GM23338 (cell line): ENCODE results near the gene SYNGR4. TPM values are rescaled to one million over a fixed set of nuclear protein-coding genes. Genes with fewer than 3 reads are reported as not detected.

ENCODE experiments used
- ATAC-seq: fragments of 200-7000 bp; cut with Tn5 transposase; 3 replicates; pipeline ENCODE4 v1.9.1; 2020
- DNase-seq: peaks from one replicate; pipeline ENCODE4 v3.0.0-alpha.2; 2015; ENCODE audit warnings: low spot score
- H2AFZ ChIP-seq: fragments of 200-600 bp; sonication (generic); 2 replicates; pipeline ENCODE4 v1.8.0; 2016; ENCODE audit warnings: antibody characterized with exemption, mild to moderate bottlenecking, moderate library complexity
- H3F3A ChIP-seq: fragments of 200-600 bp; sonication (generic); replicated peaks from 2 replicates; pipeline ENCODE4 v1.8.0; 2017; ENCODE audit warnings: antibody characterized with exemption, mixed run types, low read depth
- H3K27ac ChIP-seq: fragments of 200-600 bp; sonication (generic); 2 replicates; pipeline ENCODE4 v1.6.1; 2016; ENCODE audit warnings: low read depth
- H3K27me3 ChIP-seq: fragments of 200-600 bp; sonication (generic); 2 replicates; pipeline ENCODE4 v1.8.0; 2016; ENCODE audit warnings: mild to moderate bottlenecking, mixed run types, moderate library complexity; ENCODE audit not compliant: insufficient read depth
- H3K36me3 ChIP-seq: fragments of 200-600 bp; sonication (generic); 2 replicates; pipeline ENCODE4 v1.8.0; 2016; ENCODE audit warnings: mild to moderate bottlenecking; ENCODE audit not compliant: insufficient read depth
- H3K4me1 ChIP-seq: fragments of 200-600 bp; sonication (generic); 2 replicates; pipeline ENCODE4 v1.8.0; 2016; ENCODE audit warnings: mild to moderate bottlenecking, moderate library complexity; ENCODE audit not compliant: insufficient read depth
- H3K4me2 ChIP-seq: fragments of 200-600 bp; sonication (generic); 2 replicates; pipeline ENCODE4 v1.7.1; 2017; ENCODE audit warnings: mixed run types
- H3K4me3 ChIP-seq: fragments of 200-600 bp; sonication (generic); 2 replicates; pipeline ENCODE4 v1.6.1; 2016; ENCODE audit warnings: mixed run types
- H3K79me2 ChIP-seq: fragments of 200-600 bp; sonication (generic); replicated peaks from 2 replicates; pipeline ENCODE4 v1.8.0; 2017; ENCODE audit warnings: mild to moderate bottlenecking; ENCODE audit not compliant: insufficient read depth
- H3K9me2 ChIP-seq: fragments of 200-600 bp; sonication (generic); 2 replicates; pipeline ENCODE4 v1.8.0; 2017; ENCODE audit not compliant: insufficient read depth
- H4K20me1 ChIP-seq: fragments of 200-600 bp; sonication (generic); replicated peaks from 2 replicates; pipeline ENCODE4 v1.8.0; 2017; ENCODE audit warnings: mild to moderate bottlenecking; ENCODE audit not compliant: insufficient read depth
- H3K27ac Mint-ChIP-seq: 2 replicates; pipeline ENCODE4 v1.8.0; 2020; ENCODE audit warnings: inconsistent platforms, mild to moderate bottlenecking, moderate library complexity, mixed read lengths
- H3K27me3 Mint-ChIP-seq: 3 replicates; pipeline ENCODE4 v1.8.0; 2022; ENCODE audit warnings: low read depth, mild to moderate bottlenecking, moderate library complexity, mixed read lengths, inconsistent platforms; ENCODE audit not compliant: insufficient read depth, poor library complexity
- H3K36me3 Mint-ChIP-seq: 3 replicates; pipeline ENCODE4 v1.8.0; 2021; ENCODE audit warnings: low read depth, mild to moderate bottlenecking, inconsistent platforms, moderate library complexity, mixed read lengths
- H3K4me1 Mint-ChIP-seq: 3 replicates; pipeline ENCODE4 v1.8.0; 2020; ENCODE audit warnings: mild to moderate bottlenecking, inconsistent platforms, mixed read lengths
- H3K4me3 Mint-ChIP-seq: 3 replicates; pipeline ENCODE4 v1.8.0; 2021; ENCODE audit warnings: moderate library complexity, mild to moderate bottlenecking, inconsistent platforms, mixed read lengths
- H3K9me3 Mint-ChIP-seq: 3 replicates; pipeline ENCODE4 v1.8.0; 2020; ENCODE audit warnings: moderate library complexity, mild to moderate bottlenecking, inconsistent platforms, mixed read lengths
- CREB1 ChIP-seq: fragments of 250-450 bp; sonication (Bioruptor Pico); IDR thresholded peaks from 2 replicates; pipeline ENCODE4 v1.5.0; 2020; ENCODE audit warnings: low read depth, mild to moderate bottlenecking, moderate library complexity
- EZH2 ChIP-seq: fragments of 200-600 bp; sonication (generic); IDR thresholded peaks from one replicate; pipeline ENCODE4 v1.8.0; 2017; ENCODE audit warnings: antibody characterized with exemption, mild to moderate bottlenecking, low read depth; ENCODE audit not compliant: unreplicated experiment
- EZH2phosphoT487 ChIP-seq: fragments of 200-600 bp; sonication (generic); IDR thresholded peaks from one replicate; pipeline ENCODE4 v1.8.1; 2018; ENCODE audit warnings: antibody characterized with exemption; ENCODE audit not compliant: unreplicated experiment
- JUNB ChIP-seq: IDR thresholded peaks from one replicate; pipeline ENCODE4 v1.6.1; 2016; ENCODE audit warnings: antibody characterized with exemption; ENCODE audit not compliant: unreplicated experiment
- NANOG ChIP-seq: IDR thresholded peaks from 2 replicates; pipeline ENCODE4 v1.6.1; 2016; ENCODE audit warnings: antibody characterized with exemption, borderline replicate concordance
- POLR2AphosphoS5 ChIP-seq: IDR thresholded peaks from 2 replicates; pipeline ENCODE4 v1.6.1; 2016; ENCODE audit warnings: antibody characterized with exemption, low read depth
- STAT1 ChIP-seq: IDR thresholded peaks from one replicate; pipeline ENCODE4 v1.6.1; 2016; ENCODE audit warnings: antibody characterized with exemption; ENCODE audit not compliant: unreplicated experiment
- ZNF114 ChIP-seq: fragments of 250-450 bp; sonication (Bioruptor Pico); IDR thresholded peaks from 2 replicates; pipeline ENCODE4 v1.5.0; 2020; ENCODE audit warnings: mild to moderate bottlenecking, moderate library complexity
- ZNF331 ChIP-seq: fragments of 250-450 bp; sonication (Bioruptor Pico); IDR thresholded peaks from 2 replicates; pipeline ENCODE4 v1.5.0; 2020; ENCODE audit warnings: low read depth, mild to moderate bottlenecking, moderate library complexity
- polyA plus RNA-seq: library from polyadenylated mRNA; unstranded; fragments of >200 nt; fragmentation: Nextera tagmentation; extraction: Ambion mirVana; gene quantifications from 2 replicates; pipeline ENCODE4 v1.2.1, GENCODE V29; 2016
- total RNA-seq: library from RNA; depleted of rRNA; stranded (reverse); fragments of >200 nt; shearing (Covaris generic); gene quantifications from 2 replicates; pipeline ENCODE4 v1.2.3, GENCODE V29; 2014
- TF ChIP-seq, protein P1 (sequence below): IDR thresholded peaks from 2 replicates; pipeline ENCODE4 v1.6.1; 2016; ENCODE audit warnings: antibody characterized with exemption
- TF ChIP-seq, protein P2 (sequence below): IDR thresholded peaks from one replicate; pipeline ENCODE4 v1.6.1; 2018; ENCODE audit warnings: antibody characterized with exemption; ENCODE audit not compliant: unreplicated experiment
- TF ChIP-seq, protein P3 (sequence below): fragments of 250-450 bp; sonication (Bioruptor Pico); IDR thresholded peaks from 2 replicates; pipeline ENCODE4 v1.5.0; 2020; ENCODE audit warnings: mild to moderate bottlenecking, moderate library complexity

SYNGR4 gene
- total and polyA plus RNA-seq, 2 experiments from 2014 or later = not detected

DNA sequence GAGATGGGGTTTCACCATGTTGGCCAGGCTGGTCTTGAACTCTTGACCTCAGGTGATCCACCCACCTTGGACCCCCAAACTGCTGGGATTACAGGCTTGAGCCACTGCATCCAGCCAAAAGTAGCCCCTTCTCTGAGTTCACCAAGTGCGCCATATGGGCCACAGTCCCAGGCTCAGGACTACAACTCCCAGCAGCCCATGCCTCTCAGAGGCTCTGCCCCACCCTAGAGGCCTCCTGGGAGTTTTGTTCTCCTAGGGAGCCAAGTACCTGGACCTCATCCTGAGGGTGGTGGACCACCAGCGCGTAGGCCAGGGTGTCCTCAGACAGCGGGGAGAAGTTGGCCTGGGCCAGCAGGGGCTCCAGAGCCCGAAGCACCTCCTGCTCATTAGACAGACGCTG, 19.3 kb upstream of the SYNGR4 start (continued):
- TF ChIP-seq, protein P1, sequence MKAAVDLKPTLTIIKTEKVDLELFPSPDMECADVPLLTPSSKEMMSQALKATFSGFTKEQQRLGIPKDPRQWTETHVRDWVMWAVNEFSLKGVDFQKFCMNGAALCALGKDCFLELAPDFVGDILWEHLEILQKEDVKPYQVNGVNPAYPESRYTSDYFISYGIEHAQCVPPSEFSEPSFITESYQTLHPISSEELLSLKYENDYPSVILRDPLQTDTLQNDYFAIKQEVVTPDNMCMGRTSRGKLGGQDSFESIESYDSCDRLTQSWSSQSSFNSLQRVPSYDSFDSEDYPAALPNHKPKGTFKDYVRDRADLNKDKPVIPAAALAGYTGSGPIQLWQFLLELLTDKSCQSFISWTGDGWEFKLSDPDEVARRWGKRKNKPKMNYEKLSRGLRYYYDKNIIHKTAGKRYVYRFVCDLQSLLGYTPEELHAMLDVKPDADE = no peak
- TF ChIP-seq EZH2phosphoT487 (no peak), POLR2AphosphoS5 (no peak)

DNA sequence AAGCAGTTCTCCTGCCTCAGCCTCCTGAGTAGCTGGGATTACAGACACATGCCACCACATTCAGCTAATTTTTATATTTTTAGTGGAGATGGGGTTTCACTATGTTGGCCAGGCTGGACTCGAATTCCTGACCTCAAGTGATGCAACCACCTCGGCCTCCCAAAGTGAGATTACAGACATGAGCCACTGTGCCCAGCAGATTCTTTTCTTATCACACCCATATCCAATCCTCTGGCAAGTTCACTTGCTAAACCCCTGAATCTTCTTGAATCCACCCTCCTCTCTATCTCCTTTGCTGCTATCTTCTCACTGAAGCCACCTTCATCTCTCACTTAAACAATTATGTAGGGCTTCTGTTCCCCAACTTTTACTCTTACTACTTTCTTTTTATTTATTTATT, 18.0 kb upstream of the SYNGR4 start:
- H3K27ac Mint-ChIP-seq = no peak overlapping the region
- ATAC-seq (no peak), DNase-seq (no peak)
- H4K20me1 ChIP-seq = no peaks in the 10 kb centered on the region
- no peaks in the 10 kb centered on the region for H3K36me3 ChIP-seq
- no peaks in the 10 kb centered on the region; the same call in 2 of the 3 replicates for H3K4me1 Mint-ChIP-seq
- no peaks in the 10 kb centered on the region for H3K79me2 ChIP-seq
- no peak overlapping the region for H3K4me2 ChIP-seq
- H3K36me3 Mint-ChIP-seq = no peaks in the 10 kb centered on the region
- no peaks in the 10 kb centered on the region for H3F3A ChIP-seq
- no peak overlapping the region for H3K4me3 Mint-ChIP-seq
- peaks cover 10% of the 10 kb centered on the region for H3K27me3 Mint-ChIP-seq
- H3K4me3 ChIP-seq = no peak overlapping the region
- no peaks in the 10 kb centered on the region for H3K9me2 ChIP-seq
- H3K27ac ChIP-seq = no peak overlapping the region
- no peak overlapping the region for H2AFZ ChIP-seq
- no peaks in the 10 kb centered on the region; the same call in 2 of the 3 replicates for H3K9me3 Mint-ChIP-seq
- H3K4me1 ChIP-seq = no peaks in the 10 kb centered on the region; the same call in 1 of the 2 replicates
- H3K27me3 ChIP-seq = no peaks in the 10 kb centered on the region
- TF ChIP-seq EZH2phosphoT487 = no peak
- no peak for TF ChIP-seq CREB1 (CRISPR knock-in tag)
- no peak for TF ChIP-seq STAT1
- TF ChIP-seq, protein P1 = no peak
- no peak for TF ChIP-seq ZNF331 (CRISPR knock-in tag)
- TF ChIP-seq EZH2 = no peak
- no peak for TF ChIP-seq ZNF114
- TF ChIP-seq, protein P2, sequence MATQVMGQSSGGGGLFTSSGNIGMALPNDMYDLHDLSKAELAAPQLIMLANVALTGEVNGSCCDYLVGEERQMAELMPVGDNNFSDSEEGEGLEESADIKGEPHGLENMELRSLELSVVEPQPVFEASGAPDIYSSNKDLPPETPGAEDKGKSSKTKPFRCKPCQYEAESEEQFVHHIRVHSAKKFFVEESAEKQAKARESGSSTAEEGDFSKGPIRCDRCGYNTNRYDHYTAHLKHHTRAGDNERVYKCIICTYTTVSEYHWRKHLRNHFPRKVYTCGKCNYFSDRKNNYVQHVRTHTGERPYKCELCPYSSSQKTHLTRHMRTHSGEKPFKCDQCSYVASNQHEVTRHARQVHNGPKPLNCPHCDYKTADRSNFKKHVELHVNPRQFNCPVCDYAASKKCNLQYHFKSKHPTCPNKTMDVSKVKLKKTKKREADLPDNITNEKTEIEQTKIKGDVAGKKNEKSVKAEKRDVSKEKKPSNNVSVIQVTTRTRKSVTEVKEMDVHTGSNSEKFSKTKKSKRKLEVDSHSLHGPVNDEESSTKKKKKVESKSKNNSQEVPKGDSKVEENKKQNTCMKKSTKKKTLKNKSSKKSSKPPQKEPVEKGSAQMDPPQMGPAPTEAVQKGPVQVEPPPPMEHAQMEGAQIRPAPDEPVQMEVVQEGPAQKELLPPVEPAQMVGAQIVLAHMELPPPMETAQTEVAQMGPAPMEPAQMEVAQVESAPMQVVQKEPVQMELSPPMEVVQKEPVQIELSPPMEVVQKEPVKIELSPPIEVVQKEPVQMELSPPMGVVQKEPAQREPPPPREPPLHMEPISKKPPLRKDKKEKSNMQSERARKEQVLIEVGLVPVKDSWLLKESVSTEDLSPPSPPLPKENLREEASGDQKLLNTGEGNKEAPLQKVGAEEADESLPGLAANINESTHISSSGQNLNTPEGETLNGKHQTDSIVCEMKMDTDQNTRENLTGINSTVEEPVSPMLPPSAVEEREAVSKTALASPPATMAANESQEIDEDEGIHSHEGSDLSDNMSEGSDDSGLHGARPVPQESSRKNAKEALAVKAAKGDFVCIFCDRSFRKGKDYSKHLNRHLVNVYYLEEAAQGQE = no peak
- TF ChIP-seq, protein P3, sequence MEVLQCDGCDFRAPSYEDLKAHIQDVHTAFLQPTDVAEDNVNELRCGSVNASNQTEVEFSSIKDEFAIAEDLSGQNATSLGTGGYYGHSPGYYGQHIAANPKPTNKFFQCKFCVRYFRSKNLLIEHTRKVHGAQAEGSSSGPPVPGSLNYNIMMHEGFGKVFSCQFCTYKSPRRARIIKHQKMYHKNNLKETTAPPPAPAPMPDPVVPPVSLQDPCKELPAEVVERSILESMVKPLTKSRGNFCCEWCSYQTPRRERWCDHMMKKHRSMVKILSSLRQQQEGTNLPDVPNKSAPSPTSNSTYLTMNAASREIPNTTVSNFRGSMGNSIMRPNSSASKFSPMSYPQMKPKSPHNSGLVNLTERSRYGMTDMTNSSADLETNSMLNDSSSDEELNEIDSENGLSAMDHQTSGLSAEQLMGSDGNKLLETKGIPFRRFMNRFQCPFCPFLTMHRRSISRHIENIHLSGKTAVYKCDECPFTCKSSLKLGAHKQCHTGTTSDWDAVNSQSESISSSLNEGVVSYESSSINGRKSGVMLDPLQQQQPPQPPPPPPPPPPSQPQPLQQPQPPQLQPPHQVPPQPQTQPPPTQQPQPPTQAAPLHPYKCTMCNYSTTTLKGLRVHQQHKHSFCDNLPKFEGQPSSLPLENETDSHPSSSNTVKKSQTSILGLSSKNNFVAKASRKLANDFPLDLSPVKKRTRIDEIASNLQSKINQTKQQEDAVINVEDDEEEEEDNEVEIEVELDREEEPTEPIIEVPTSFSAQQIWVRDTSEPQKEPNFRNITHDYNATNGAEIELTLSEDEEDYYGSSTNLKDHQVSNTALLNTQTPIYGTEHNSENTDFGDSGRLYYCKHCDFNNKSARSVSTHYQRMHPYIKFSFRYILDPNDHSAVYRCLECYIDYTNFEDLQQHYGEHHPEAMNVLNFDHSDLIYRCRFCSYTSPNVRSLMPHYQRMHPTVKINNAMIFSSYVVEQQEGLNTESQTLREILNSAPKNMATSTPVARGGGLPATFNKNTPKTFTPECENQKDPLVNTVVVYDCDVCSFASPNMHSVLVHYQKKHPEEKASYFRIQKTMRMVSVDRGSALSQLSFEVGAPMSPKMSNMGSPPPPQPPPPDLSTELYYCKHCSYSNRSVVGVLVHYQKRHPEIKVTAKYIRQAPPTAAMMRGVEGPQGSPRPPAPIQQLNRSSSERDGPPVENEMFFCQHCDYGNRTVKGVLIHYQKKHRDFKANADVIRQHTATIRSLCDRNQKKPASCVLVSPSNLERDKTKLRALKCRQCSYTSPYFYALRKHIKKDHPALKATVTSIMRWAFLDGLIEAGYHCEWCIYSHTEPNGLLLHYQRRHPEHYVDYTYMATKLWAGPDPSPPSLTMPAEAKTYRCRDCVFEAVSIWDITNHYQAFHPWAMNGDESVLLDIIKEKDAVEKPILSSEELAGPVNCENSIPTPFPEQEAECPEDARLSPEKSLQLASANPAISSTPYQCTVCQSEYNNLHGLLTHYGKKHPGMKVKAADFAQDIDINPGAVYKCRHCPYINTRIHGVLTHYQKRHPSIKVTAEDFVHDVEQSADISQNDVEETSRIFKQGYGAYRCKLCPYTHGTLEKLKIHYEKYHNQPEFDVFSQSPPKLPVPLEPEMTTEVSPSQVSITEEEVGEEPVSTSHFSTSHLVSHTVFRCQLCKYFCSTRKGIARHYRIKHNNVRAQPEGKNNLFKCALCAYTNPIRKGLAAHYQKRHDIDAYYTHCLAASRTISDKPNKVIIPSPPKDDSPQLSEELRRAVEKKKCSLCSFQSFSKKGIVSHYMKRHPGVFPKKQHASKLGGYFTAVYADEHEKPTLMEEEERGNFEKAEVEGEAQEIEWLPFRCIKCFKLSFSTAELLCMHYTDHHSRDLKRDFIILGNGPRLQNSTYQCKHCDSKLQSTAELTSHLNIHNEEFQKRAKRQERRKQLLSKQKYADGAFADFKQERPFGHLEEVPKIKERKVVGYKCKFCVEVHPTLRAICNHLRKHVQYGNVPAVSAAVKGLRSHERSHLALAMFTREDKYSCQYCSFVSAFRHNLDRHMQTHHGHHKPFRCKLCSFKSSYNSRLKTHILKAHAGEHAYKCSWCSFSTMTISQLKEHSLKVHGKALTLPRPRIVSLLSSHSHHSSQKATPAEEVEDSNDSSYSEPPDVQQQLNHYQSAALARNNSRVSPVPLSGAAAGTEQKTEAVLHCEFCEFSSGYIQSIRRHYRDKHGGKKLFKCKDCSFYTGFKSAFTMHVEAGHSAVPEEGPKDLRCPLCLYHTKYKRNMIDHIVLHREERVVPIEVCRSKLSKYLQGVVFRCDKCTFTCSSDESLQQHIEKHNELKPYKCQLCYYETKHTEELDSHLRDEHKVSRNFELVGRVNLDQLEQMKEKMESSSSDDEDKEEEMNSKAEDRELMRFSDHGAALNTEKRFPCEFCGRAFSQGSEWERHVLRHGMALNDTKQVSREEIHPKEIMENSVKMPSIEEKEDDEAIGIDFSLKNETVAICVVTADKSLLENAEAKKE (CRISPR knock-in tag) = no peak
- no peak for TF ChIP-seq JUNB
- TF ChIP-seq NANOG = no peak
